ENCODE results near the gene TMEM45B. TPM values are rescaled to one million over a fixed set of nuclear protein-coding genes. Genes with fewer than 3 reads are reported as not detected.
"Not testable (repeated sequence)": the region's sequence is repeated elsewhere in the genome, so short reads cannot be mapped to it uniquely, and the experiment has no call there.

Gene TMEM45B
- polyA plus RNA-seq, 1 of the 3 experiments (the other 2 are of a cell fraction), result not detected

DNA sequence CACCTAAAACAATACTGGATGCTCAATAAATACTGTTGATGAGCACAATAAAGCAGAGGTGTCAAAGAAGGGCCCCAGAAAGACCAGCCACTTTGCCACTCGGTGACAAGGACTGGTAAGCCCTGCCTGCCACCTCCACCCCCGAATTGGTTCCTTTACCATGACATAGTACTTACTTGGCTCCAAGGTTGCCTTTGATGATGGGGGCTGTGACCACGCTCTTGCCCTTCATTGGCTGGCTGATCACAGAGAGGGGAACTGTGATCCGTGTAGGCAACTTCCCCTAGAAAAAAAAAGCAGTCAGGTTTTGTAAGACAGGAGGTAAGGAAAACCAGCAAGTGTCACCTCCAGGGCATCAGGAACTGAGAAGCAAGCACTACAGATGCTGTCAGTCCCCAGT lies 50.1 kb downstream of the TMEM45B start (continued):
- TF ChIP-seq YY1 (IDR thresholded peaks at IDR 0.05; ENCODE audit: low read depth), result no peak

DNA sequence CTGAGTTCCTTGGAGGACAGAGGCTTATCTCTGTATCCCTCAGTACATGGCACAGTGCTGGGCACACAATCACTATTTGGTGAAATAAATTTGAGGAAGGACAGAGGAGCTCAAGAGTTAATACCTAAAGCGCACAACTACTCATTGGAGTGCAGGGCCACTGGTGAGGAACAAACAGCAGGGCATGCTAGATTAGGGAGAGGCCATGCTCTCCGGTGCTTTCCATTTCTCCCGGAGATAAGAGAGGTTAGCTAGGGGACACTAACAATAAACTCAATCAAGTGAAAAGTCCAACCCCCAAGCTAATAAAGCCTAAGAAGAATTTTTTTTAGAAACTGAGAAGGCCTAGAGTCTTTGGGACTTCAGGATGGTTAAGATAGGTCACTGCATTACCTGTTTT lies 50.7 kb downstream of the TMEM45B start:
- 100% methylated on average over 3 of the region's 3 CpGs for WGBS (ENCODE audit: low lambda C conversion rate)
- TF ChIP-seq, protein P1, sequence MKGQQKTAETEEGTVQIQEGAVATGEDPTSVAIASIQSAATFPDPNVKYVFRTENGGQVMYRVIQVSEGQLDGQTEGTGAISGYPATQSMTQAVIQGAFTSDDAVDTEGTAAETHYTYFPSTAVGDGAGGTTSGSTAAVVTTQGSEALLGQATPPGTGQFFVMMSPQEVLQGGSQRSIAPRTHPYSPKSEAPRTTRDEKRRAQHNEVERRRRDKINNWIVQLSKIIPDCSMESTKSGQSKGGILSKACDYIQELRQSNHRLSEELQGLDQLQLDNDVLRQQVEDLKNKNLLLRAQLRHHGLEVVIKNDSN (IDR thresholded peaks at IDR 0.05; ENCODE audit: borderline replicate concordance, low read depth), result no peak
- TF ChIP-seq YY1 (IDR thresholded peaks at IDR 0.05; ENCODE audit: low read depth) (no peak), GABPA (IDR thresholded peaks at IDR 0.05; ENCODE audit: low read depth) (no peak), TEAD4 (IDR thresholded peaks at IDR 0.05; ENCODE audit: borderline replicate concordance, insufficient read depth) (no peak), EZH2phosphoT487 (IDR thresholded peaks at IDR 0.05; ENCODE audit: borderline replicate concordance, low read depth) (no peak), MEF2A (IDR thresholded peaks at IDR 0.05; ENCODE audit: borderline replicate concordance, low read depth) (no peak), JUND (IDR thresholded peaks at IDR 0.05) (no peak), CHD2 (IDR thresholded peaks at IDR 0.05; ENCODE audit: low read length, partially characterized antibody) (no peak), RAD21 (IDR thresholded peaks at IDR 0.05; ENCODE audit: low read length) (no peak), NFIC (IDR thresholded peaks at IDR 0.05; ENCODE audit: borderline replicate concordance) (no peak), EP300 (IDR thresholded peaks at IDR 0.05; ENCODE audit: borderline replicate concordance in 1 of 2, low read depth in 1 of 2, low read length in 1 of 2) (no peak), NRF1 (IDR thresholded peaks at IDR 0.05; ENCODE audit: low read depth, low read length) (no peak), MXI1 (IDR thresholded peaks at IDR 0.05; ENCODE audit: low read depth, low read length) (no peak), SIN3A (IDR thresholded peaks at IDR 0.05; ENCODE audit: borderline replicate concordance, low read depth, low read length) (no peak), FOXM1 (IDR thresholded peaks at IDR 0.05; ENCODE audit: low read depth) (no peak), ELF1 (IDR thresholded peaks at IDR 0.05) (no peak), RFX5 (IDR thresholded peaks at IDR 0.05; ENCODE audit: low read length) (no peak), GATA2 (CRISPR knock-in tag; IDR thresholded peaks at IDR 0.05) (no peak)
- TF ChIP-seq, protein P2, sequence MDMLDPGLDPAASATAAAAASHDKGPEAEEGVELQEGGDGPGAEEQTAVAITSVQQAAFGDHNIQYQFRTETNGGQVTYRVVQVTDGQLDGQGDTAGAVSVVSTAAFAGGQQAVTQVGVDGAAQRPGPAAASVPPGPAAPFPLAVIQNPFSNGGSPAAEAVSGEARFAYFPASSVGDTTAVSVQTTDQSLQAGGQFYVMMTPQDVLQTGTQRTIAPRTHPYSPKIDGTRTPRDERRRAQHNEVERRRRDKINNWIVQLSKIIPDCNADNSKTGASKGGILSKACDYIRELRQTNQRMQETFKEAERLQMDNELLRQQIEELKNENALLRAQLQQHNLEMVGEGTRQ (IDR thresholded peaks at IDR 0.05; ENCODE audit: borderline replicate concordance, low read depth, low read length), result no peak
- TF ChIP-seq, protein P3, sequence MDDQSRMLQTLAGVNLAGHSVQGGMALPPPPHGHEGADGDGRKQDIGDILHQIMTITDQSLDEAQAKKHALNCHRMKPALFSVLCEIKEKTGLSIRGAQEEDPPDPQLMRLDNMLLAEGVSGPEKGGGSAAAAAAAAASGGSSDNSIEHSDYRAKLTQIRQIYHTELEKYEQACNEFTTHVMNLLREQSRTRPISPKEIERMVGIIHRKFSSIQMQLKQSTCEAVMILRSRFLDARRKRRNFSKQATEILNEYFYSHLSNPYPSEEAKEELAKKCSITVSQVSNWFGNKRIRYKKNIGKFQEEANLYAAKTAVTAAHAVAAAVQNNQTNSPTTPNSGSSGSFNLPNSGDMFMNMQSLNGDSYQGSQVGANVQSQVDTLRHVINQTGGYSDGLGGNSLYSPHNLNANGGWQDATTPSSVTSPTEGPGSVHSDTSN (IDR thresholded peaks at IDR 0.05), result no peak
- no peak for DNase-seq
- no peaks in the 10 kb centered on the region for H3K9me3 ChIP-seq
- H4K20me1 ChIP-seq (ENCODE audit: insufficient read depth), result 0 out of 2 replicates have a peak, but pooled peaks cover 4% of the 10 kb centered on the region
- H3K9me2 ChIP-seq, result no peaks in the 10 kb centered on the region
- no peak overlapping the region for H3K9ac ChIP-seq
- H3K36me3 ChIP-seq (replicated peaks in 1 of 2; ENCODE audit: control insufficient read depth in 1 of 2, insufficient read depth in 2 of 2, low read length in 1 of 2), result peaks cover 16 to 68% of the 10 kb centered on the region in 2 experiments
- no peak overlapping the region for H3K4me2 ChIP-seq
- no peak overlapping the region for H3K4me3 ChIP-seq (ENCODE audit: low read depth in 2 of 2, low read length in 1 of 2)
- ChIA-PET CTCF (interaction anchor here (0.7 kb wide), 1 partner anchor 13 kb away, joined by 3 read pairs; no protein-coding TSS in a partner anchor), POLR2A (no interaction called here)
- H3K27me3 ChIP-seq (ENCODE audit: insufficient read depth), result no peaks in the 10 kb centered on the region
- H3F3A ChIP-seq (replicated peaks; ENCODE audit: insufficient read depth), result peaks cover 3% of the 10 kb centered on the region
- no peaks in the 10 kb centered on the region for H3K79me2 ChIP-seq (ENCODE audit: insufficient read depth)
- peaks cover 5 to 10% of the 10 kb centered on the region in 2 experiments; a peak in 3 of 4 replicates for H3K4me1 ChIP-seq (ENCODE audit: control insufficient read depth in 1 of 2, insufficient read depth in 2 of 2, low read depth in 1 of 2, low read length in 1 of 2)
- H2AFZ ChIP-seq (ENCODE audit: low read depth), result no peak overlapping the region
- no peak overlapping the region for H3K27ac ChIP-seq (ENCODE audit: low read depth in 2 of 2, low read length in 1 of 2)

DNA sequence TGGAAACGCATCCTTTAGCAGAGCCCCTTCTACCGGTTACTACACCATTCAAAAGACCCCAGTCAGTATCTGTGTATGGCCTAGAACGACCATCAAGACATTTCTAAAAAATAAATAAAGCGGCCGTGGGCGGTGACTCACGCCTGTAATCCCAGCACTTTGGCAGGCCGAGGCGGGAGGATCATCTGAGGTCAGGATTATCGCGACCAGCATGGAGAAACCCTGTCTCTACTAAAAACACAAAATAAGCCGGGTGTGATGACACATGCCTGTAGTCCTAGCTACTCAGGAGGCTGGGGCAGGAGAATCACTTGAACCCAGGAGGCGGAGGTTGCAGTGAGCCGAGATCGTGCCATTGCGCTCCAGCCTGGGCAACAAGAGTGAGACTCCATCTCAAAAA lies 53.0 kb downstream of the TMEM45B start:
- H4K20me1 ChIP-seq (ENCODE audit: insufficient read depth); H2AFZ ChIP-seq (ENCODE audit: low read depth); POLR2A ChIA-PET; DNase-seq; H3K9me2 ChIP-seq; H3K4me2 ChIP-seq; H3K9me3 ChIP-seq; H3K9ac ChIP-seq; H3K4me3 ChIP-seq (ENCODE audit: low read depth in 2 of 2, low read length in 1 of 2); H3K27ac ChIP-seq (ENCODE audit: low read depth in 2 of 2, low read length in 1 of 2); H3K27me3 ChIP-seq (ENCODE audit: insufficient read depth); CTCF ChIA-PET; H3K4me1 ChIP-seq (ENCODE audit: control insufficient read depth in 1 of 2, insufficient read depth in 2 of 2, low read depth in 1 of 2, low read length in 1 of 2); H3K79me2 ChIP-seq (ENCODE audit: insufficient read depth); H3F3A ChIP-seq (replicated peaks; ENCODE audit: insufficient read depth): not testable (repeated sequence)
- peaks cover 28 to 90% of the 10 kb centered on the region in 2 experiments for H3K36me3 ChIP-seq (replicated peaks in 1 of 2; ENCODE audit: control insufficient read depth in 1 of 2, insufficient read depth in 2 of 2, low read length in 1 of 2)
- 92% methylated on average over 16 of the region's 16 CpGs for WGBS (ENCODE audit: low lambda C conversion rate)
